AG09319 (cell line): Measurements from ENCODE around the gene CRYBG2.

ENCODE experiments used
- DNase-seq: peaks from one replicate; pipeline ENCODE4 v3.0.0-alpha.2; 2010; ENCODE audit warnings: low read depth; ENCODE audit errors: extremely low read depth
- TF ChIP-seq, protein P1 (sequence below): IDR thresholded peaks from 2 replicates; pipeline ENCODE4 v1.5.1; 2011; ENCODE audit warnings: low read depth, mild to moderate bottlenecking, inconsistent platforms, low read length, moderate library complexity

CRYBG2 gene

DNA sequence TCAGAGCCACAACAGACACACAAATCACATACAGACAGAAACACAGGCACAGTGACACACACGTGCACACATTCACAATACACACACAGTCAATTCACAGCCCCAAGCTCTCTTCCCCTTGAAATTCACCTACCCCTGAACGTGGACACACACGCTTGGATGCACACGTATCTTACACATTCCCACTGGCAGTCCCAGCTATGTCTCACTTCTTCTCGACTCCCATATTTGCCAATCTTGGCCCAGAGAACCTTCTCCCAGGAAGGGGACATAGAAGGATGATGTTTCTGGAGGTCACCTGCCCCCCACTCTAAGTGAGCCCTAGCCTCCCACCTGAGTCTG is 1.6 kb downstream of the CRYBG2 start:
- no peak for DNase-seq
- TF ChIP-seq, protein P1, sequence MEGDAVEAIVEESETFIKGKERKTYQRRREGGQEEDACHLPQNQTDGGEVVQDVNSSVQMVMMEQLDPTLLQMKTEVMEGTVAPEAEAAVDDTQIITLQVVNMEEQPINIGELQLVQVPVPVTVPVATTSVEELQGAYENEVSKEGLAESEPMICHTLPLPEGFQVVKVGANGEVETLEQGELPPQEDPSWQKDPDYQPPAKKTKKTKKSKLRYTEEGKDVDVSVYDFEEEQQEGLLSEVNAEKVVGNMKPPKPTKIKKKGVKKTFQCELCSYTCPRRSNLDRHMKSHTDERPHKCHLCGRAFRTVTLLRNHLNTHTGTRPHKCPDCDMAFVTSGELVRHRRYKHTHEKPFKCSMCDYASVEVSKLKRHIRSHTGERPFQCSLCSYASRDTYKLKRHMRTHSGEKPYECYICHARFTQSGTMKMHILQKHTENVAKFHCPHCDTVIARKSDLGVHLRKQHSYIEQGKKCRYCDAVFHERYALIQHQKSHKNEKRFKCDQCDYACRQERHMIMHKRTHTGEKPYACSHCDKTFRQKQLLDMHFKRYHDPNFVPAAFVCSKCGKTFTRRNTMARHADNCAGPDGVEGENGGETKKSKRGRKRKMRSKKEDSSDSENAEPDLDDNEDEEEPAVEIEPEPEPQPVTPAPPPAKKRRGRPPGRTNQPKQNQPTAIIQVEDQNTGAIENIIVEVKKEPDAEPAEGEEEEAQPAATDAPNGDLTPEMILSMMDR: no peak

DNA sequence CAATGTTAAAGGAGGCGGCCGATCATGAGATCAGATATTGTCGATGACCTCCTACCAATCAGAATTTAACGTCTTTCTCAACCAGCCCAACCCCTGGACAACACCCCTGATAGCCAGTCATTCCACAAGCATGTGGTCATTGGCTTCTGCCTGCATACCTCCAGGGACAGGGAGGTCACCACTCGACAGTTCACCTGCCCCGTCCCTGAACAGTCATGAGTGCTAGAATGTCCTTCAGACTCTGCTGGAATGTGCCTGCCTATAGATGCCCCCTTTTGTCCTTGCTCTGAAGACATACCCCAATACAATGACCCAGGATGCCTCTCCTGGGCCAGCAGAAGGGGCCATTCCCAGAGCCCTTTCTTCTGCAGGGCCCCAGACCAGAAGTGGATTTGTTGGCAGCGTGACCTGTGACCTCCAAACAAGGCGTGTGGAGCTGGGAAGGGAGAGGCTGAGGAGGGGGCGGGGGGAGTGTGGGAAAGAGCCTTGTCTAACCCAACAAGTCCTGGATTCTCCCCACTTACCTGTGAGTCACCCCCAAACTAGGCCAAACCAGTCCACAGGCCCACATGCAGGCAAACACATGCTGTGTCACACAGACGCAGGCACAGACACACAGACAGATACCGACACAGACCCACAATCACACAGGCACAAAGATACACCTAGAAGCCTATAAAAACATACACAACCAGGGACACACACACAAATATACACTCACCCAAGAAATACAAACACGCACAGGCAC is 2.2 kb downstream of the CRYBG2 start:
- TF ChIP-seq, protein P1: no peak
- no peak for DNase-seq

DNA sequence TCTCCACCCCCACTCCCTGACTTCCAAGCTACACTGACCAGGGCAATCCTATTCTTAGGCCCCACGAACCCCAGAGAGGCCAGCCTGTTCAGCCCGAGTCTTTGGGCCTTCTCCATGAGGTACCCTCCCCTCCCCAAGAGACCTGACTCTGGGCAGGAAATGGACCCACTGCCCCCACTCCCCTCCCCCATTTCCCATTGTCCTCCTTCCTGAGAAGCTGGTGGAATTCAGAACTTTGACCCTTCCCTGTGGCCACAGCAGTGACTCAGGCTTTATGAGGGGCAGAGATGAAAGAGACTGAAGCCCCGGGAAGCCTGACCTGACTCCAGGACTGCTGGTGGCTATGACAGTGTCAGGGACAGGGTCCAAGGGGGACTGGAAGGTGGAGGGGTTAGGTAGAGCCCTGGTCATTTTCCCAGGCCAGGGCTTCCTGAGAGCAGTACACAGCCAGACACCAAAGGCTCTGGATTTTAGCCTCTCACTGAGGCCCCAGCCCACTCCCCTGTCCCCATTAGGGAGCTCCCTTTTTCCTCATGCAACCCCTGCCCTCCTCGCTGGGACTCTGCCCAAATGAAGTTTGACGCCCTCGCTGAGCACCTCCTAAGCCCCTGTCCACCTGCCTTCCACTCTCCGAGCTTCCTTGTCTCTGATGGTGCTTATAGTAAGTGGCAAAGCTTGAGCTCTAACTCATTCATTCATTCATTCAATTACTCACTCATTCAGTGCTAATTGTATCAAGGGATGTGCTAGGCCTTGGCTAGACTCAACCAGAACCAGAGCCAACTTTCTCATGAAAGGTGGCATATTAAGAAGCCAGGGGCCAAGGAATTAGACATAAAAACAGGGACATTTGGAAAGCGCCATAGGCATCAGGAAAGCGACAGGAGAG is 3.0 kb downstream of the CRYBG2 start:
- DNase-seq: no peak
- TF ChIP-seq, protein P1: no peak

DNA sequence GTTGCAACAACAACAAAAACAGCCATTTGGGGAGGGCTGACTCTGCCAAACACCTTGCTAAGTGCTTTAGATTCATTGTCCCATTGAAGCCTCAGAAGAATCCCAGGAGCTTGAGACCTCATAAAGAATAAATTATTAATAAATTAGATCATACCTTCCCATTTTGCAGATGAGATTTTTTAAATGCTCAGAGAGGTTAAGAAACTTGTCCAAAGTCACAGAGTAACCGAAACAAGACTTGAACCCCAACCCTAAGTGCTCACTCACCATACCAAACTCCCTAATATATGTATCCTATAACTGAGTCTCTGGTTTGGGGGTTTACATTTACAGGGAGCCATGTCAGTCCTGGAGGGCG is 3.6 kb downstream of the CRYBG2 start:
- TF ChIP-seq, protein P1: no peak
- no peak for DNase-seq

DNA sequence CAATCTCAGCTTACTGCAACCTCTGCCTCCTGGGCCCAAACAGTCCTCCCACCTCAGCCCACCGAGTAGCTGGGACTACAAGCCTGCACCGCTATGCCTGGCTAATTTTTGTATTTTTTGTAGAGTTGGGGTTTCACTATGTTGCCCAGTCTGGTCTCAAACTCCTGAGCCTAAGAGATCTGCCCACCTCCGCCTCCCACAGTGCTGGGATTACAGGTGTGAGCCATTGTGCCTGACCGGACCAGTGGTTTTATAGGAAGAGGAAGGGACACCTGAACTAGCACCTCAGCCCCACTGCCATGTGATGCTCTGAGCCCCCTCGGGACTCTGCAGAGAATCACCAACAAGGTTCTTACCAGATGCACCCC is 4.1 kb downstream of the CRYBG2 start:
- TF ChIP-seq, protein P1: no peak
- no peak for DNase-seq

DNA sequence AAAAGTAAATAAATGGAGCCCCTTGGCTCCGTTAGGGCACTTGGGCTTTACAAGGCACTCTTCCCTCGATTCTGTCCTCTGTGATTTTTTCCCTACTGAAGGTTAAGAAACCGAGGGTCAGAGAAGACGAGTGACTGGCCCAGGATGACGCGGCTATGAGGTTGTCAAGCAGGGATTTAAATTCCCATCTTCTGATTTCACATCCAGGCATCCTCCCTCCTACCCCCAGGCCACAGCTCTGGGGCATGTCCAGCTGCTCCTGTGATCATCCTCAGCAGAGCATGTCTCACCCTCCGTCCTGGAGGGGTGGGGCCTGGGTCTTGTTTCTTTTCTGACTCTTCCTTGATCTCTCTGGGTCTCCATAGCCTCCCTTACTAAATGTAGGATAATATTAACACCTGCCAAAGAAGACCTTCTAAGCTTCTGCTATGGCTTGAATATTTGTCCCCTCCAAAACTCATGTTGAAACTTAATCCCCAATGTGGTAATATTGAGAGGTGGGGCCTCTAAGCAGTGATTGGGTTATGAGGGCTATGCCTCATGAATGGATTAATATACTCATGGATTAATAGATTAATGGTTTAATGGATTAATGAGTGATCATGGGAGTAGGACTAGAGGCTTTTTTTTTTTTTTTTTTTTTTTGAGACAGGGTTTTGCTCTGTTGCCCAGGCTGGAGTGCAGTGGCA is 4.6 kb downstream of the CRYBG2 start:
- no peak for DNase-seq
- TF ChIP-seq, protein P1: no peak
